Measurements from ENCODE around the gene KCNE4.

The KCNE4 gene

GRCh38 chr2:223071139-223071538, 19.1 kb downstream of the KCNE4 start:
- TF ChIP-seq EZH2 (optimal IDR thresholded peaks at IDR 0.05; ENCODE audit: low read depth, low read length) = no peak
- no peak for TF ChIP-seq EZH2phosphoT487 (IDR thresholded peaks at IDR 0.05; ENCODE audit: low read length)
- TF ChIP-seq CTCF (IDR thresholded peaks at IDR 0.05; ENCODE audit: low read length) = no peak
- H2AFZ ChIP-seq (ENCODE audit: low read length) = no peak overlapping the region
- no peak overlapping the region for H3K4me3 ChIP-seq (ENCODE audit: low read length)
- no peak for DNase-seq
- H3F3A ChIP-seq (ENCODE audit: insufficient read depth, low read length) = no peaks in the 10 kb centered on the region
- H3K36me3 ChIP-seq (replicated peaks; ENCODE audit: insufficient read depth, low read length) = no peaks in the 10 kb centered on the region
- H3K4me2 ChIP-seq (ENCODE audit: low read depth, low read length) = no peak overlapping the region
- H3K9me3 ChIP-seq (replicated peaks; ENCODE audit: insufficient read depth, low read length) = no peaks in the 10 kb centered on the region
- H3K79me2 ChIP-seq (ENCODE audit: low read length) = no peaks in the 10 kb centered on the region
- H3K27ac ChIP-seq (ENCODE audit: low read length) = no peak overlapping the region
- no peaks in the 10 kb centered on the region for H4K20me1 ChIP-seq (ENCODE audit: insufficient read depth, low read length)
- H3K9me2 ChIP-seq (replicated peaks; ENCODE audit: insufficient read depth, low read length) = no peaks in the 10 kb centered on the region
- H3K9ac ChIP-seq (ENCODE audit: low read length) = no peak overlapping the region
- H3K27me3 ChIP-seq (replicated peaks; ENCODE audit: insufficient read depth, low read length) = no peaks in the 10 kb centered on the region
- peaks cover 2% of the 10 kb centered on the region; the same call in 1 of the 2 replicates for H3K4me1 ChIP-seq (ENCODE audit: low read length)

GRCh38 chr2:223072826-223073225, 20.8 kb downstream of the KCNE4 start:
- peaks cover 7% of the 10 kb centered on the region; the same call in 1 of the 2 replicates for H3K4me1 ChIP-seq (ENCODE audit: low read length)
- no peak overlapping the region for H3K27ac ChIP-seq (ENCODE audit: low read length)
- no peaks in the 10 kb centered on the region for H4K20me1 ChIP-seq (ENCODE audit: insufficient read depth, low read length)
- DNase-seq = no peak
- no peaks in the 10 kb centered on the region for H3F3A ChIP-seq (ENCODE audit: insufficient read depth, low read length)
- H3K27me3 ChIP-seq (replicated peaks; ENCODE audit: insufficient read depth, low read length) = no peaks in the 10 kb centered on the region
- no peak overlapping the region for H2AFZ ChIP-seq (ENCODE audit: low read length)
- H3K36me3 ChIP-seq (replicated peaks; ENCODE audit: insufficient read depth, low read length) = no peaks in the 10 kb centered on the region
- no peaks in the 10 kb centered on the region for H3K9me3 ChIP-seq (replicated peaks; ENCODE audit: insufficient read depth, low read length)
- no peaks in the 10 kb centered on the region for H3K9me2 ChIP-seq (replicated peaks; ENCODE audit: insufficient read depth, low read length)
- H3K9ac ChIP-seq (ENCODE audit: low read length) = no peak overlapping the region
- H3K4me2 ChIP-seq (ENCODE audit: low read depth, low read length) = no peak overlapping the region
- H3K4me3 ChIP-seq (ENCODE audit: low read length) = no peak overlapping the region
- H3K79me2 ChIP-seq (ENCODE audit: low read length) = no peaks in the 10 kb centered on the region
- TF ChIP-seq EZH2 (optimal IDR thresholded peaks at IDR 0.05; ENCODE audit: low read depth, low read length) = no peak
- no peak for TF ChIP-seq CTCF (IDR thresholded peaks at IDR 0.05; ENCODE audit: low read length)
- no peak for TF ChIP-seq EZH2phosphoT487 (IDR thresholded peaks at IDR 0.05; ENCODE audit: low read length)

- H3K4me1 ChIP-seq (ENCODE audit: low read length) = peaks cover 7% of the 10 kb centered on the region; the same call in 1 of the 2 replicates
- H3K27me3 ChIP-seq (replicated peaks; ENCODE audit: insufficient read depth, low read length) = no peaks in the 10 kb centered on the region
- H3K4me2 ChIP-seq (ENCODE audit: low read depth, low read length) = no peak overlapping the region
- H3K4me3 ChIP-seq (ENCODE audit: low read length) = no peak overlapping the region
- no peaks in the 10 kb centered on the region for H3K79me2 ChIP-seq (ENCODE audit: low read length)
- H3K9ac ChIP-seq (ENCODE audit: low read length) = no peak overlapping the region
- TF ChIP-seq CTCF (IDR thresholded peaks at IDR 0.05; ENCODE audit: low read length) (no peak), EZH2 (optimal IDR thresholded peaks at IDR 0.05; ENCODE audit: low read depth, low read length) (no peak), EZH2phosphoT487 (IDR thresholded peaks at IDR 0.05; ENCODE audit: low read length) (no peak)
- no peaks in the 10 kb centered on the region for H3F3A ChIP-seq (ENCODE audit: insufficient read depth, low read length)
- DNase-seq = peak; percentile 54
- no peak overlapping the region for H2AFZ ChIP-seq (ENCODE audit: low read length)
- H3K36me3 ChIP-seq (replicated peaks; ENCODE audit: insufficient read depth, low read length) = no peaks in the 10 kb centered on the region
- no peak overlapping the region for H3K27ac ChIP-seq (ENCODE audit: low read length)
- no peaks in the 10 kb centered on the region for H3K9me3 ChIP-seq (replicated peaks; ENCODE audit: insufficient read depth, low read length)
- no peaks in the 10 kb centered on the region for H3K9me2 ChIP-seq (replicated peaks; ENCODE audit: insufficient read depth, low read length)
- H4K20me1 ChIP-seq (ENCODE audit: insufficient read depth, low read length) = no peaks in the 10 kb centered on the region
These were observed 23.6 kb downstream of the KCNE4 start for GRCh38 chr2:223075301-223076270.
